ENCODE data around the gene EXD3. TPM values are rescaled to one million over a fixed set of nuclear protein-coding genes. Genes with fewer than 3 reads are reported as not detected.

Gene EXD3
- total and polyA plus RNA-seq, 8 donors: 12.9 to 105 (median 24.0) TPM

GRCh38 chr9:137416563-137417151 is 6.3 kb downstream of the EXD3 start:
- peaks cover 0 to 3% (median 0%) of the 10 kb centered on the region in 3 donors for H3K27me3 ChIP-seq
- H3K36me3 ChIP-seq: peaks cover 0 to 10% (median 5%) of the 10 kb centered on the region in 4 donors
- no peak for DNase-seq
- intact Hi-C loops (cut with DNase I; ENCODE audit: low total_unique reads): no loop called here
- 88 to 94% (median 93%) methylated on average over 21 to 45 of the region's 45 CpGs for WGBS, 5 donors
- TF ChIP-seq, protein P1, sequence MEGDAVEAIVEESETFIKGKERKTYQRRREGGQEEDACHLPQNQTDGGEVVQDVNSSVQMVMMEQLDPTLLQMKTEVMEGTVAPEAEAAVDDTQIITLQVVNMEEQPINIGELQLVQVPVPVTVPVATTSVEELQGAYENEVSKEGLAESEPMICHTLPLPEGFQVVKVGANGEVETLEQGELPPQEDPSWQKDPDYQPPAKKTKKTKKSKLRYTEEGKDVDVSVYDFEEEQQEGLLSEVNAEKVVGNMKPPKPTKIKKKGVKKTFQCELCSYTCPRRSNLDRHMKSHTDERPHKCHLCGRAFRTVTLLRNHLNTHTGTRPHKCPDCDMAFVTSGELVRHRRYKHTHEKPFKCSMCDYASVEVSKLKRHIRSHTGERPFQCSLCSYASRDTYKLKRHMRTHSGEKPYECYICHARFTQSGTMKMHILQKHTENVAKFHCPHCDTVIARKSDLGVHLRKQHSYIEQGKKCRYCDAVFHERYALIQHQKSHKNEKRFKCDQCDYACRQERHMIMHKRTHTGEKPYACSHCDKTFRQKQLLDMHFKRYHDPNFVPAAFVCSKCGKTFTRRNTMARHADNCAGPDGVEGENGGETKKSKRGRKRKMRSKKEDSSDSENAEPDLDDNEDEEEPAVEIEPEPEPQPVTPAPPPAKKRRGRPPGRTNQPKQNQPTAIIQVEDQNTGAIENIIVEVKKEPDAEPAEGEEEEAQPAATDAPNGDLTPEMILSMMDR (IDR thresholded peaks at IDR 0.05): no peak
- TF ChIP-seq EP300 (IDR thresholded peaks at IDR 0.05): no peak
- no peak for TF ChIP-seq POLR2A (IDR thresholded peaks at IDR 0.05)
- no peak for TF ChIP-seq POLR2AphosphoS5 (IDR thresholded peaks at IDR 0.05)
- peak overlapping the region in 3 of 4 donors; percentile 28 to 41 (median 32) for H3K4me3 ChIP-seq
- peak overlapping the region in 2 of 5 donors; percentile 42 to 66 for H3K27ac ChIP-seq
- no peaks in the 10 kb centered on the region for H3K9me3 ChIP-seq
- peaks cover 7 to 50% (median 37%) of the 10 kb centered on the region in 4 donors for H3K4me1 ChIP-seq

- Histone ChIP-seq H3K4me1 (peaks cover 9 to 50% (median 38%) of the 10 kb centered on the region in 4 donors), H3K4me3 (no peak overlapping the region), H3K27ac (no peak overlapping the region), H3K9me3 (no peaks in the 10 kb centered on the region), H3K27me3 (peaks cover 0 to 3% (median 0%) of the 10 kb centered on the region in 3 donors), H3K36me3 (peaks cover 0 to 10% (median 5%) of the 10 kb centered on the region in 4 donors)
- TF ChIP-seq, protein P1 (IDR thresholded peaks at IDR 0.05): no peak
- TF ChIP-seq EP300 (IDR thresholded peaks at IDR 0.05) (no peak), POLR2AphosphoS5 (IDR thresholded peaks at IDR 0.05) (no peak), POLR2A (IDR thresholded peaks at IDR 0.05) (no peak)
- no peak for DNase-seq
- WGBS, 5 donors: 94 to 96% (median 95%) methylated on average over 21 to 23 of the region's 23 CpGs
- intact Hi-C loops (cut with DNase I; ENCODE audit: low total_unique reads): no loop called here
Observed at GRCh38 chr9:137416006-137416562, 6.9 kb downstream of the EXD3 start.

DNA sequence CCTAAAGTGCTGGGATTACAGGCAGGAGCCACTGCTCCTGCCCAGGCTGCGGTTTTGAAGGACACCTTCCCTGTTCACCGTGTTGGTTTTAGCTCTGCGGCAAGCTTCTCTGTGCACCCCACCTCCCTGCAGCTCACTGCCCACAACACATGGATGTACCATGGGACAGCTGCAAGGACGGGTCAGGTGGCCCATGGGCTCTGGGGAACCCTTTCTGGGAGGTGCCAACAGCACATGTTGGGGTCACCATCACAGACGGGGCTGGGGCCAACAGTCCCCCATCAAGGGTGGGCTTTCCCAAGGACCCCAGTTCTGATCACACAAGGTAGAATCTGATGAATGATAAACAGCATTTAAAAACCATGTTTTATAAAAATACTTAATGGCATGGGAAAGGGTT is 7.5 kb downstream of the EXD3 start:
- Histone ChIP-seq H3K4me3 (no peak overlapping the region), H3K27ac (no peak overlapping the region), H3K27me3 (peaks cover 0 to 3% (median 0%) of the 10 kb centered on the region in 3 donors), H3K9me3 (no peaks in the 10 kb centered on the region), H3K36me3 (peaks cover 0 to 10% (median 5%) of the 10 kb centered on the region in 4 donors), H3K4me1 (peaks cover 12 to 52% (median 42%) of the 10 kb centered on the region in 4 donors)
- 71 to 97% (median 90%) methylated on average over 2 to 5 of the region's 5 CpGs for WGBS, 5 donors
- intact Hi-C loops (cut with DNase I; ENCODE audit: low total_unique reads): no loop called here
- DNase-seq: no peak
- no peak for TF ChIP-seq EP300 (IDR thresholded peaks at IDR 0.05)
- no peak for TF ChIP-seq POLR2A (IDR thresholded peaks at IDR 0.05)
- TF ChIP-seq POLR2AphosphoS5 (IDR thresholded peaks at IDR 0.05): no peak
- TF ChIP-seq, protein P1 (IDR thresholded peaks at IDR 0.05): no peak

DNA sequence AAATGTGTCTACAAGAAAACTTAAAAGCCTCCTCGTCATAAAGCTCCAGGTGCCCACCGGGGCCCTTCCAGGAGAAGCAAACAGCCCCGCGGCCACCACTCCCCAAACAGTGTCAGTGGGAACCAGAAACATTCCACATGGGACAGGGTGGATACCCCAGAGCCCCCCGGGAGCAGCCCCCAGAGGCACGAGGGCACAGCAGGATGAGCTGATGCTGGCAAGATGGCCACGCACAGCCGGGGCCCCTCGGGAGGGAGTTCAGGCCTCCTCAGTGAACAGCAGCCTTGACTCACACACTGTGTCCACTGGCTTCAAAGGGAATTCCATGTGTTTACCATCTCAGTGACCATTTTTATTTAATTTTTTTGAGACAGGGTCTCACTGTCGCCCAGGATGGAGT is 10.5 kb downstream of the EXD3 start:
- peaks cover 16 to 50% (median 41%) of the 10 kb centered on the region in 4 donors for H3K4me1 ChIP-seq
- no peak for DNase-seq
- no peak for TF ChIP-seq POLR2AphosphoS5 (IDR thresholded peaks at IDR 0.05)
- TF ChIP-seq, protein P1 (IDR thresholded peaks at IDR 0.05): no peak
- no peak for TF ChIP-seq POLR2A (IDR thresholded peaks at IDR 0.05)
- TF ChIP-seq EP300 (IDR thresholded peaks at IDR 0.05): no peak
- WGBS, 5 donors: 74 to 82% (median 79%) methylated on average over 9 to 10 of the region's 10 CpGs
- intact Hi-C loops (cut with DNase I; ENCODE audit: low total_unique reads): no loop called here
- no peak overlapping the region for H3K4me3 ChIP-seq
- H3K36me3 ChIP-seq: peaks cover 0 to 6% (median 2%) of the 10 kb centered on the region in 4 donors
- no peaks in the 10 kb centered on the region for H3K9me3 ChIP-seq
- peaks cover 0 to 8% (median 0%) of the 10 kb centered on the region in 3 donors for H3K27me3 ChIP-seq
- peak overlapping the region in 4 of 5 donors; percentile 76 to 88 (median 82) for H3K27ac ChIP-seq

All from stomach (tissue), 9 donors.